HS-27A (cell line): ENCODE results near the gene UST.

ENCODE experiments used
- DNase-seq: peaks from one replicate; pipeline ENCODE4 v3.0.0-alpha.2; 2012; ENCODE audit warnings: low read depth, missing footprints

The UST gene

DNA sequence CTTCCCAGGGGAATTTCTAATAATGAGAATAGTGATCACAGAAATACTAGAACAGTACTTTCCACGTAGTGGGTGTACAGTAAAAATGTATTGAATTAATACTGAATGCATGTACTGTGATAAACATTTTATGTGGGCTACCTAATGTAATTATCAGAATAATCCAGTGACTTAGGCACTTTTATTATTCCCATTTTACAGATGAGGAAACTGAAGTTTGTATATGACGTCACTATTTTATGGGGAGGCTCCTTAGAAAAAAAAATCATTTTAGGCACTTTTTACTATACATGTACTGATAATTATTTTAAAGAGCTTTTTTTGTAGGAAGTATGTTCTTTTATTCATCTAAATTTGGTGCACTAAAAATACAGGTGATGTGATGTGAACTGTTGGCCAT lies 295.1 kb downstream of the UST start:
- no peak for DNase-seq

DNA sequence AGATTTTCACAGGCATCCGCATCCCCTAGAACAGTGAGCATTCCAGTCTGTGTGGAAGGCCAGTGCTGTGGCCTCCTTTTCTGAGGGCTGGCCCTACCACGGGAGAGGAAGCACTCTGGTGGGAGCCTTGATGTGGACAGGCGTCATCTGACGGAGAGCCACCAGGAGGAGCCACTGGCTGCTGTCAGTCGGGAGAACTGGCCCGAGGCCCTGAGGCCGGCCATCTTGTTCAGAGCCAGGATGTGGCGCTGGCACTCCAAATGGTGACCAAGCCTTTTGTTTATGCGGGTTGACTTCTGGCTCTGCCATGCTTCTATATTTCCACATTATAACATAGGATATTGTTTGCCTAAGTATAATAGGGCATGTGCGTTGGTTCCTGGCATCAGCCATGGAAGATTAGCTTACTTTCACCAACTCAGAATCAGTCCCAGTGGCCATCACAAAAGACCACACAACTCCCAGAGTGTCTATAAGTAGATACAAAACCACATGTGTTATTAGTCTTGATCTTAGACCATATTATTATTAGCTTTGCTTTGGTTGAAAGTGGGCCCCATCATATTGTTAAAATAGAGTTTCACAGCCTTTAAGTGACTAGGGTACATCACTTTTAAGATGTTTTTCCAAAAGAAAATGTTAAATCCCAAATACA lies 296.8 kb downstream of the UST start:
- no peak for DNase-seq

DNA sequence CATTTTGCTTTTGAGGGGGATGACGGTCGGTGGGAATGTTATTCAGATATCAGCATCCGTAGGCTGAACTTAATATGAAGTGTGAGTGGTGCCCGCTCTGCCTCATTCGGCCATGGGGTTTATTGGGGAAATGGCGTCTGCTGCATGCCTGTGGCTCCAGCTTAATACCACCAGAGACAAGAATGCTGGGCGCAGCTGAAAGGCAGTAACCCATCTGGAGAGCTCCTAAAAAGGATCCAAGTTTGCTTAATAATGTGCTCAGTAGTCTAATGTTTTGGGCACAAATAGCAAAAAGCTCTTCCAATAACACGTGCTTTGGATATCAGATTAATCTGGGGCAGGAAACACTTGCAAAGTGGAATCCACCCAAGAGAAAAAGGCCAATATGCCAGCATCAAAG lies 297.7 kb downstream of the UST start:
- no peak for DNase-seq

DNA sequence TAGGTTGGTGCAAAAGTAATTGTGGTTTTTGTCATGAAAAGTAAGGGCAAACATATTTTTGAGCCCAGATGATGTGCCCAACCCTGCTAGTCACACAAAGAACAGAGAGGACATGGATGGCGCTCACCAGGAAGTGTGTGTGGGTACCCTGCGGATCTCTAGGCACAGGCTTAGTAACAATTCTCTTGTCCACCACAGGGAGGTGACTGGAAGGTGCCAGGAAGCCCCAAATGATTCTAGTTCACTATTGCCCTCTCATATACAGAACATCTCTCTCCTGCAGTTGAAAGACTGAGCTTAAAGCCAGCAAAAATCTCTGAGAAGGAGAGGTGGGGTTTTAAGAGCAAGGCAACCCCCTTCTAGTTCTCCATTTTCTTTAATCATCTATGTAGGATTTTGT lies 298.6 kb downstream of the UST start:
- no peak for DNase-seq

DNA sequence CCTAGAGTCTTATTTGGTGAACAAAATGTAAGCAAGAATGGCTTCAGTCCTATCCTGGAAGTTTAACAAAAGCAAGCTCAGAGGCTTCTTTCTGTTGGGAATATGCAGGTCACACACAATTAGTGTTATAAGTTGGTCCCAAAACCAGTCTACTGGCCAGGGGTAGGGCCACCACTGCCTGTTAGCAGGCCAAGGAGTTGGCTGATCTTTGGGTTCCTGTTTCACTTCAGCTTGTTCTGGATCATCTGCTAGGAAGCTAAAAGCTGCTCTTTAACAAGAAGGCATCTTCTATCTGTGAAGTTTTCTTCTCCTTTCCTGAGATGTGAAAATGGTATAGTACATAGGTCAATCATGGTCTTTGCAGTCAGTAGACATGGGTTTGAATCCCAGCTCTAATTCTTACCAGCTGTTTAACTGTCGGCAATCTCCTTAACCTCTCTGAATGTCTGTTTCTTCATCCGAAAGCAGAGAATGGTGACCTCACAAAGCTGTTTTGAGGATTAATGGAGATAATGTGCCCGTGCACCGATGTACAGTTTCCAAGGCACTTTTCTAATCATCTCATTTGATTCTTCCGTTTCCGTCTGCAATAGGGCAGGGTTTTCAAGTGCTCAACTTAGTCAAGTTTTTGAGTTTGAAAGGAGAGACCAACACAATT lies 299.5 kb downstream of the UST start:
- no peak for DNase-seq

DNA sequence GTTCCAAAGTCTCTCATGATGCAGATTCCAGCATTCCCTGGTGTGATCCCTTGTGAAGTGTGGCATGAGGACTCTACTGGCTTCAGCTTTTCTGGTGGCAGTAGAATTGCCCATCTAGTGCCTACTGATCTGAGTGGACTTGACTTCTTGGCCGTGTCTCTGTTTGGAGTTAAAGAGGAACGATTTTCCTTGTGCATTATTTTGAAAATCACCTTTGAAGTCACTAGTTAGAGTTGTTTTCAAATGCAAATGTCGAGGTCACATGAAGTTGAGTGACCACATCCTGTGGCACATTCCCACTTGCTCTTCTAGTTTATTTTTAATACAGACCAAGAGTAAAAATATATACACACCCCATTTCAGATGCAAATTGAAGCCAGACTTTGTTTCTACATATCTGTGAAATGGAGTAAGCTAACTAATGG lies 300.0 kb downstream of the UST start:
- DNase-seq, result no peak

DNA sequence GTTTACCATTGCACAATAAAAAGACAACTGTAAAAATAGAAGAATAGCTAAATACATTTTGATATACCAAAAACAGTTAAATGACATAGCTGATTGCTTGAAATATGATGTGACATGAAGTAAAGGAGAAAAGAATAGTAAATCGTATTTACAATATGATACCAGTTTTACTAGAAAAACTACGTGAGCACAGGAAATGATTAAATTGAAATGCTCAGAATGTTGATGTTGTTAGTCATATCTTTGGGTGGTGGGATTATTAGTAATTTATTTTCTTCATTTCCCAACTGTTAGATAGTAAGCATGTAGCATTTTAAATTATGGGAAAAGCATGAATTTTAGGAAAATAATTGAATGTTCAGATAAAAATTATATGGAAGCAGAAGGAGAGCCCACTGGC lies 302.4 kb downstream of the UST start:
- DNase-seq, result no peak

DNA sequence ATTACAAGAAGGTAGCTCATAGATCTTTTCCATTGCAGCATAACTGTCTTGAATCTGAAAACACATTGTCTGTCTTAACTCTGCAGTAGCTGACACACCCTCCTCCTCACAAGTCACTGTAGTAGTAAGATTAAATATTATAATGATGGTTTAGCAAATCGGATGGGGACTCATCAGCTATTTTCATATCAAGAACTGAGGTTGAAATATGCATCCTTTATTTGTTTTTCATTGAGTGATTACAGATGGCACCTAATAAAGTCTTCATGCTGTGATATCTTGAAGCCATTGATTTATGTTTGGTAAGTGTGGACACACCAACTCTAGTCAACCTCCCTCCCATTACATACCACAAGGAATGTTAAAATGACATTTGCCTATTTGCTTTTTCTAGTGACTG lies 303.3 kb downstream of the UST start:
- no peak for DNase-seq

DNA sequence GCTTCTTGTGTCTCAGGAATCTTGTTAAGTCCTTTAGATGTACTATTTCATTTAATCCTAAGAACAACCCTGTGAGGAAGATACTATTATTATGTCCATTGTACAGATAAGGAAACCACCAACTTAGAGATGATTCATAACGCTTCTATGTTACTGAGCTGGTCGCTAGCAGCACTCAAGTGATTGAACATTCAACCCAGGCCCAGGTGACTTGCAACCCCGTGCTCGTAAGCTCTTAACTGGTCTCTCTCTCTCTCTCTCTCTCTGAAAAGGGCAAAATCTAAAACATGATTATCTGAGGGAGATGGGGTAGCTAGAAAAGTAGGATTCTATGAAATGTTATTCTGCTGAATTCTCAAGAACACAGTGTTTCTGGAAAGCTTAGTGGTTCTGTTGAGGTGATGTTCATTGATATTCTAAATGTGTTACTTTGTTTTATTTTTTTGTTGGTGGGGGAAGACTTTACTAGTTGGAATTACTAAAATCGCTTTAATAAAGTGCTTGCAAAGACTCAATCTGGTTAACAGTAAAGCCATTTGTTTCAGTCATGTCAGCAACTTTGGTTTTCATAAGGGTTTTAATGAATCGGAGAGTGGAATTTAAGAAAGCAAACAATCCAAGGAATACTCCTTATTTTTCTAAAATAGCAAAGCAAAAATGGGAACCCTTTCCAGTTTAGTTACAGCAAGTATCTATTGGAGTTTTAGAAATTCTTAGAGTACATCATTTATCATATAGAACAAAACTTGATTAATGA lies 305.7 kb downstream of the UST start:
- no peak for DNase-seq

DNA sequence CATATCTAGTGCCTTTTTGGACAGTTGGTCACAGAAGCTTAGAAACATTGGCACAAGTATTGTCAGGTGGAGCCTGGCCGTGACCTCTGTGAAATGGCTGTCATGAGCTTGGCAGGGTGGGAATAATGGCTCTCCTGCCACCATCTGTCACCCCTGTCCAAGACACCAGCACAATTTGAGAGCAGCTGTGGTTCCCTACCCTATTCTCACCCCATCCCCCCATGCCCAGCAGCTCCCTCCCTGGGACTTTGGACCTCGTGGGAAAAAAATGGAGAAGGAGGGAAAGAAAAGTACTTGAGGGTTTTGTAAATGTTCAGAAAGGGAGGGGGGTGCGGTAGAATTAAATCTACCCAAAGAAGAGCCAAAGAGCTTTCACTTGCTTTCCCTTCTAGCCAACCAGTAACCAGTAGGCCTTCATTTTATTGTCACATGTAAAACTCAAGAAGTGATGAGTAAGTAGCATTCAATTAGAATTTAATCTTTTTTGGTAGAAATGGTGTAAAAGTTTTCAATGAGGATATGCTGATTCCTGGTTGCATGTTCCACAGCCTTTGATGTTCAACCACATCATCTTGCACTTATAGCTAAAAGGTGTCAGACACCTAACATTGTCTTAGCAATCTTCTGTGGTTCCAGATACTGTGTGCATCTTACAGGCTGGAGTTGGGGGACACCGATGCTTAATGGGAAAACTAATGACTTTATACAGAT lies 307.2 kb downstream of the UST start:
- DNase-seq, result no peak

DNA sequence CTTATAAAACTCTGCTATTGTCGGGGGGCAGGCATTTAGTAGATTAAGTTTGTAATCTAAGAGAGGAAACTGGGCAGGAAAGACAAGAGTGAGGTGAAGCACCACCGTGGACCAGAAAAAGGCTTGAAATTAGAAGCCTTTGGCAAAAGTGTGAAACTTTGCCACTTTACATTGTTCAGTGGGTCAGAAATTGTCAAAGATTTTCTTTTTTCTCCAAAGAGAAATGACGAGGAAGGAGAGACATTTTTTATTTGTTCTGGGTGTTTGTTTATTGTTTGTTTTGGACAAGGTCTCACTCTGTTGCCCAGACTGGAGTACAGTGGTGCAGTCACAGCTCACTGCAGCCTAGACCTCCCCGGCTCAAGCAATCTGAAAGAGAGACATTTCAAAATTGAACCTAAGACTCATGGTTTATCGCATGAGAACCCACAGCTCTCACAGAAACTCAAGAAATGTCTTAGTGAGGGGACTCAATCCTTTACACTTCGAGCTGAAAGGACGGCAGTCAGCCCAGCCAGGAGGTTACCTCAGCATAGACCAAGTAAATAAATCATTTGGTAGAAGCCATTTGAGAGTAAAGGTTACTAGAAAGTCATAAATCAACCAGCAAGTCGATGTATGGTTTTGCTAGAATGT lies 307.8 kb downstream of the UST start:
- no peak for DNase-seq

DNA sequence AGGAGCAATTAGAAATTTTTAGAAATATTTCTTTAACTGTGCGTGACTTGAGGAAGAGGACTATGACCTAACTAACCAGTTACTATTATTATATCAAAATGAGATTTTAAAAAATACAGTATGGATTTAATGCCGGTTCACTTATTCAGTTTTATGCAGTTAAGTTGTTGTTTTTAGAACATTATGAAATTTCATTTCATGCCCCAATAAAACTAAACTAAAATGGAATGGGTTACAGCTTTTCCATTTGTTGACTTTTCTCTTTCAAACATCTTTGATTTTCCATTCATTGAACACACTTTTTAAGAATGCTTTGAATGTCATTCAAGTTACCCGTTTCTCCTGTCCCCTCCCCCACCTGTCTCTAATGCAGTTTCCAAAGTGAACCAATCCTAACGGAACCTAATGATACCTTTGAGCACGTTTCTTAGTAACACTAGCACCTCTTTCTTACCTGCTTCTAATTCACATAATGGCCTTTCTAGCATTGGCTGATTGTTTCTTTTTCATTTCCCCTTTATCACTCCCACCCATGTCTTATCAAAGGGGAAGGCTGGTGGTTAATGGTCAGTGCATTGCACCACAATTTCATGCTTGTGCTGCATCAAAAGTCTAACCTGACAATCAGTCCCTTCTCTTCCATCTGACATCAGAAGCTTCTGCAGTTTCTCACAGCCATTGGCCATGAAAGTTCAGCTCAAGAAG lies 308.5 kb downstream of the UST start:
- DNase-seq, result no peak

DNA sequence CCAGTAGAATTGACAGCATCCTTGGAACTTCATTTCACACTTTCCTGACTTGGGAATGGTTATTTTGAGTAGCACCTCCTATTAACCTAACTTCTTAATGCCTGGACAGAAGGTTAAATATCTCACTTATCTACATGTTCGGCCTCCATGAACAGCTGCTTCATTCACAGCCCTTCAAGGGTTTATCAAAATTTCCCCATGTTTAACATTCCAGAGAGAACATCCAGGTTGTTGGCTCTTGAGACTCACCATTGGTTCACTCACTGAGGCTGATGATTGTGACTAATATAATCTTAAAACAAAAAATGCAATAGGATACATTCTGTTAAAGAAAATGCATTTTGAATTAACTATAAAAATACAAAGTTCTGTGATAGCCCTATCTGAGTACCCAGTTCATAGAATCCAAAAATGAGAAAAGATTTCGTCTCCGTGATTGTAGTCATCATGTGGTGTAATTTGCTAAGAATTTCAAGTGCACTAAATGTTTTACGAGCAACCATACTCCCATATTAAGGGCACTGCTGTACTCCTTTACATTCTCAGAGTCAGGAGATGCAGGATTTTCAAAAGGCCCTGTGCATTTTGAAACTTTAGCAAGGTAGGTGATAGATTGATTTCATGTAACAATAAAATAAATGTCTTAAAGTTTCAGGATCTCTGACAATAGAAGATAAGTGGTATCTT lies 310.1 kb downstream of the UST start:
- DNase-seq, result no peak

DNA sequence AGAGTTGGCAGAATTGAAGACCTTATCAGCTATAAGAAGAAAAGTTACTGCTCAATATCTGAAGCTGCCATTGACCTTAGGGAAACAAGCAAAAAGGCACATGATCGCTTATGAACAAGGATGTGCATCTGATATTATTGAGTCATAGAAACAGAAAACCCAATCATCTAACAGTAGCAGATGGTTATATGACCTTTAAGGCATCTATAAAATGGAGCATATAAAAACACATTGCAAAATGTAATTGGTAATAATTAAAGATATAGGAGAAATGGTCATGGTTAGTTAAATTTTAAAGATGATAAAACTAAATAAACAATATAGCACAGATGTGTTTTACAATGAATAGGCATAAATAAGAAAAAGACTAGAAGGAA lies 310.6 kb downstream of the UST start:
- no peak for DNase-seq

DNA sequence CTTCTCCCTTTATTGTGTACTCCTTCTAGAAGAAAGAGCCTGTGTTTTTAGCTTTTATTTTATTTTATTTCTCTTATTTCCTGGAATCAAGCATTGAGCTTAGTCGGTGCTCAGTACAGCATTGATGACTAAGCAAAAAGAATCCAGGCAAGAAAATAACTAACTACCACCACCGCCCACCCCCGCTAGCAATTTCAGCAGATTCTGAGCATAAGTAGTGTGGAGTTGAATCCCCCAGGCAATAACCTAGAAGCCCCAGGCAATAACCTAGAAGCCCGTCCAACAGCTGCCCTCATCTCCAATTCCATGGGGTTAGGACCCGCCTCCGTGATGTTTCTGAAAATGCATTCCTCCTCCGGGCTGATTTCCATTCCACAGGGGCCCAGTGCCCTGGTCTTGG lies 312.7 kb downstream of the UST start:
- DNase-seq, result no peak

DNA sequence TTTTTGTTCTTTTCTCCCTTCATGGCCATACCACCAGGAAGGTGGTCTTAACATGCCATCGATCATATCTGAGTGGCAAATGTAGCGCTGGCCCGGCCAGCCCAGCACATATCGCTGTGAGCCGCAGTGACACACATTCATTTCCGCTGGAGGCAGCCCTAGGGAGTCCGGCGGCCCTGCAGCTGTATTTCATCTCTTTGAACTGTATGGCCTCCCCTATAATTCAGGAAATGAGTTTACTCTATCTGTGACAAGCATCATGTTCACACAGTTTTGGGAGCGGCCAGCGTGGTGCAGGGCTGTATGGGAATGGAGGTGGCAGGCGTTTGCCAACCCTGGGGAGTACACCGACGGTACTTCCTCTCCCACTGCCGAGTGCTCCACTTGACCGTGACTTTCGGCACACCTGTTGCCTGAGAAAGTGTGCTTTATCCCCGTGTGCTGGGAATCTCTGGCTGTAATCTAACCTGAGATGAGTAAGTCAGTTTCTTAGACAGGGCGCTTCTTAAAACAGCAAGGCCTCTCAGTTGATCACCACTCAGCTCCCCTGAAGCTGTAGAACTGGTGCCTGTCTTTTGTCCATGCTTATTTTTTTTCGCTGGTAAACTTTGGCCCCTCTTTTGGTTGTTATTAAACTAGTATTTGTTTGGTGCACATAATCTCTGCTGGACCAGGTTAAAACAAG lies 313.6 kb downstream of the UST start:
- no peak for DNase-seq

DNA sequence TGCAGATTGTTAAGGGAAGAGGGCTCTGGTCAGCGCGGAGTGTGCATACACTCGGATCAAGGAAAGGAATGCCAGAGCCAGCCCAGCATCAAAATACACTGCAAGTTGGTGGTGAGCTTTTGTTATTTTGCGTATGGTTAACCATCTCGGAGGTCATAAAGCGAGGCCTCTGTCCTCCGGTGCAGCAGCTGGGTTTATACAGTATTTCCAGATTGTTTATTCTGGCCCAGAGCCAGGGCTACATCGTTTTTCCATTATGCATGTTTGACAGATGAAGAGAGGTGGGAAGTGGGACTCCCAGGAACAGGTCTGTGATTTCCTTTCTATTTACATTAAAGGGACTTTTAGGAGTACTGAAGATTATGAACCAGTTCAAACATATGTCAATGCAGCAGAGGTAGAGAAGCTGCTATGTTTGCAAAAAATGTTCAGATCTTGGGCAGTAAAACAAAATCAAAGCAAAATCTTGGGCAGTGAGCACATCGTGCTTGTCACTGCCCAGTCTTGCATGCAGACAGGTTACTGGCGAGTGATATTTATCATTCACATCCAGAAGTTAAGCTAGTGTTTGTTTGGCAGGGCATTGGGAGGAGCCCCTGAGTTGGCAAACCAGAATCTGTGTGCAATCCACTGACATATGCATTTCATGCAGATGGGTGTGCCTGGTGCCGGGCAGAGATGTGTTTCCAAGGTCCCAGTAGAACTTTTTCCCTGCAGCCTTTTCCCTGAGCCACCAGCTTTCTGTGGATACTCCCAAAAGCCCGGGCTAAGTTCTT lies 314.3 kb downstream of the UST start:
- DNase-seq, result no peak

DNA sequence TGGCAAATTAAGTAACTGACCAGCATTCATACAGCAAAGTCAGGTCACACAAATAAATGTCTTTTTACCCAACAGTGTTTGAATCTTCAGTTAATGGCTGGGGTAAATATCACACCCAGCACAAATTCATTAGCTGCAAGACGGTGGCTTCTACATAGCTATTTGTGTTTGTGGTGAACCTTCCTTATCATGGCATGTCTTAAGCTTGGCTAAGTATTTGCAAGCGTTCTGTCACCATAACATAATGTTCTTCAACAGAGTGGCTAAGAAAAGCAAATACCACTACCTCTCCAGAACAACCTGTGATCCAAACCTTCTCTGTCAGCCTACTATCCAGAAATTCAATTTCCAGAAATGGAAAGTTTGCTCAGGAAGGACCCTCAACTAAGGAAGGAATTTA lies 315.1 kb downstream of the UST start:
- no peak for DNase-seq

DNA sequence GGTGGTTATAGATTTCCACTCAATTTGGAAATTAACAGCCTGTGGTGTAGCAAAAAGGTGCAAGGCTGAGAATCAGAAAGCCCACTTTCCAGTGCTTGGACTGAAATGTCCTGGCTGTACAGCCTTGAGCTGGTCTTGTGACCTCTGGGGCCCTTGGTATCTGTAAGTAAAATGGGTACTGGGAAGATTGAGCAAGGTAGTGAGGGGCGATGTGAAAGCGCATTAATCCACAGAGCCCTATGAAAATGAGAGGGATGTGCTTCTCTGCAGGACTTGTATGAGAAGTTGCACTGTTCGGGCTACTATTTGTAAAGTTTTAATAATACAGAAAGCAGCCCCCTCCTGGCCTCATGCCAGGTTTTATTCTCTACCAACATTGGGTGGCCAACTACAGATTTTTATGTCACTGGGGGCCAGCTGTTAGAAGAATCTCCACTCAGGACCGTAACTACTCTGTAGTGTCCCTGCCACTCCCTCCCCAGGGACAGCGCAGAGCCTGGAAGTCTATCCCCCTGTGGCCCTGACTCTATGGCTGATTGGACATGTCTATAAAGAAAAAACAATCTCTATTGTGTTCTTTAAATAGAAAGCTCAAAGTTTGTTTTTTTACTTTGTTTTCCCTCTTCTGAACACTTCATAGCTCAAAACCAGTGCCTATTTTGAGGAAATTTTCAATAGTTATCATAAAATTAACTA lies 316.0 kb downstream of the UST start:
- DNase-seq, result no peak
